ENCODE data around the gene LRP1B.

LRP1B gene

GRCh38 chr2:142140434-142140845 is 9.6 kb upstream of the LRP1B start:
- Histone ChIP-seq H3K4me1 (no peaks in the 10 kb centered on the region), H3K4me3 (ENCODE audit: low read depth, low read length) (no peak overlapping the region), H3K36me3 (no peaks in the 10 kb centered on the region), H3K9me3 (no peaks in the 10 kb centered on the region), H3K27me3 (no peaks in the 10 kb centered on the region)
- peak; percentile 38 for TF ChIP-seq CTCF (IDR thresholded peaks at IDR 0.05; ENCODE audit: low read depth, low read length)
- DNase-seq, result no peak

GRCh38 chr2:142139384-142139783 is 8.6 kb upstream of the LRP1B start:
- no peak for DNase-seq
- Histone ChIP-seq H3K27me3 (no peaks in the 10 kb centered on the region), H3K4me3 (ENCODE audit: low read depth, low read length) (peak overlapping the region; percentile 19; the same call in 1 of the 2 replicates), H3K9me3 (no peaks in the 10 kb centered on the region), H3K36me3 (no peaks in the 10 kb centered on the region), H3K4me1 (no peaks in the 10 kb centered on the region)
- TF ChIP-seq CTCF (IDR thresholded peaks at IDR 0.05; ENCODE audit: low read depth, low read length), result no peak

- Histone ChIP-seq H3K9me3 (no peaks in the 10 kb centered on the region), H3K4me1 (no peaks in the 10 kb centered on the region), H3K4me3 (ENCODE audit: low read depth, low read length) (no peak overlapping the region), H3K27me3 (no peaks in the 10 kb centered on the region), H3K36me3 (no peaks in the 10 kb centered on the region)
- DNase-seq, result no peak
- TF ChIP-seq CTCF (IDR thresholded peaks at IDR 0.05; ENCODE audit: low read depth, low read length), result no peak
Observed at GRCh38 chr2:142136571-142136970, 5.8 kb upstream of the LRP1B start.

GRCh38 chr2:142134911-142135310 is 4.1 kb upstream of the LRP1B start:
- H3K4me1 ChIP-seq, result no peaks in the 10 kb centered on the region
- no peak for DNase-seq
- H3K9me3 ChIP-seq, result no peaks in the 10 kb centered on the region
- H3K27me3 ChIP-seq, result peaks cover 7% of the 10 kb centered on the region
- H3K36me3 ChIP-seq, result no peaks in the 10 kb centered on the region
- no peak for TF ChIP-seq CTCF (IDR thresholded peaks at IDR 0.05; ENCODE audit: low read depth, low read length)
- H3K4me3 ChIP-seq (ENCODE audit: low read depth, low read length), result no peak overlapping the region

- peak; percentile 46 for DNase-seq
- no peaks in the 10 kb centered on the region for H3K36me3 ChIP-seq
- TF ChIP-seq CTCF (IDR thresholded peaks at IDR 0.05; ENCODE audit: low read depth, low read length), result no peak
- no peaks in the 10 kb centered on the region for H3K4me1 ChIP-seq
- peaks cover 9% of the 10 kb centered on the region for H3K27me3 ChIP-seq
- H3K4me3 ChIP-seq (ENCODE audit: low read depth, low read length), result peak overlapping the region; percentile 82
- no peaks in the 10 kb centered on the region for H3K9me3 ChIP-seq
Observed at GRCh38 chr2:142130111-142131009, 456 bp downstream of the LRP1B start.

GRCh38 chr2:142128105-142128504 is 2.7 kb downstream of the LRP1B start:
- Histone ChIP-seq H3K4me3 (ENCODE audit: low read depth, low read length) (no peak overlapping the region), H3K27me3 (peaks cover 9% of the 10 kb centered on the region), H3K36me3 (no peaks in the 10 kb centered on the region), H3K4me1 (no peaks in the 10 kb centered on the region), H3K9me3 (no peaks in the 10 kb centered on the region)
- TF ChIP-seq CTCF (IDR thresholded peaks at IDR 0.05; ENCODE audit: low read depth, low read length), result no peak
- DNase-seq, result no peak
